Muscle of leg (tissue), 11 donors: ENCODE results near the gene DAGLA. TPM values are rescaled to one million over a fixed set of nuclear protein-coding genes. Genes with fewer than 3 reads are reported as not detected.

Experiments
- DNase-seq: peaks from one replicate; pipeline ENCODE4 v3.0.0; 2013
- H3K27ac ChIP-seq: one replicate; pipeline ENCODE4 v1.5.1; 2013; ENCODE audit warnings: mild to moderate bottlenecking, low read length, control low read depth
- H3K27me3 ChIP-seq: one replicate; pipeline ENCODE4 v1.6.1; 2013; ENCODE audit warnings: low read length; ENCODE audit not compliant: control insufficient read depth, insufficient read depth
- H3K36me3 ChIP-seq: one replicate; pipeline ENCODE4 v1.6.1; 2013; ENCODE audit warnings: low read length; ENCODE audit not compliant: control insufficient read depth, insufficient read depth
- H3K4me1 ChIP-seq: one replicate; pipeline ENCODE4 v1.6.1; 2013; ENCODE audit warnings: low read length; ENCODE audit not compliant: control insufficient read depth, insufficient read depth
- H3K4me3 ChIP-seq: one replicate; pipeline ENCODE4 v1.5.1; 2013; ENCODE audit warnings: low read length, control low read depth
- H3K9me3 ChIP-seq: replicated peaks from 2 replicates; pipeline ENCODE4 v1.6.1; 2013; ENCODE audit warnings: low read depth, low read length; ENCODE audit not compliant: control insufficient read depth
- WGBS: methylation state at CpG from one replicate; pipeline ENCODE4 v1.1.5; 2013; ENCODE audit warnings: missing lambda C conversion rate; ENCODE audit not compliant: insufficient coverage; 5-methylcytosine and 5-hydroxymethylcytosine counted together
- polyA plus RNA-seq, 8 donors: library from polyadenylated mRNA; unstranded; fragments of 120-200 nt; gene quantifications; one replicate each; pipeline versions ENCODE4 v1.2.1 to v1.2.3, GENCODE V29; 2013; ENCODE audit warnings: inconsistent platforms in 1 of 8, low replicate concordance in 1 of 8; ENCODE audit not compliant: insufficient read length in 8 of 8, insufficient read depth in 1 of 8
- total RNA-seq: library from RNA; stranded (reverse); fragments of 120-200 nt; gene quantifications from one replicate; pipeline ENCODE4 v1.2.4, GENCODE V29; 2013

Gene DAGLA
- total and polyA plus RNA-seq, 9 donors, result 2.0 to 6.4 (median 4.7) TPM

DNA sequence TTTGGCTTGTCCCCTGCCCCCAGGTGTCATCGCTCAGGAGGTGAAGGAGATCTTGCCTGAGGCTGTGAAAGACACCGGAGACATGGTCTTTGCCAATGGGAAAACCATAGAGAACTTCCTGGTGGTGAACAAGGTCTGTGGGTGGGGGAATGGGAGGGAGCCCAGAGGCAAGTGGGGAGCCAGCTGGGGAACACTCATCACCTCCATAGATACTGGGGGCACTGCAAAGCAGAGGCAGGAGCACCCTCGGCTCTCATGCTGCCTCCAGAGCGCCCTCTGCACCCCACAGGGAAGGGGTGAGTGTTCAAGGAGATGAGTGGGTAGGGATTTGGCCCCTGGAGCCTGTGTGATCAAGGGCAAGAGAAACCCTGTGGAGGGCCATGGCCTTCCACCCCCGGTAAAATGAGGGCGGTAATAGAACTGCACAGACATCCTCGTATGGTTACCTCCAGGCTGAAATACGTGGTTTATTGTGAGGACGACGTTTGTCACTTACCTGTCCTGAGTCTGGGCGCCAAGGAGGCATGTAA is 98.2 kb downstream of the DAGLA start:
- 80% methylated on average over 6 of the region's 11 CpGs for WGBS
- peaks cover 7% of the 10 kb centered on the region for H3K27me3 ChIP-seq
- H3K27ac ChIP-seq, result no peak overlapping the region

DNA sequence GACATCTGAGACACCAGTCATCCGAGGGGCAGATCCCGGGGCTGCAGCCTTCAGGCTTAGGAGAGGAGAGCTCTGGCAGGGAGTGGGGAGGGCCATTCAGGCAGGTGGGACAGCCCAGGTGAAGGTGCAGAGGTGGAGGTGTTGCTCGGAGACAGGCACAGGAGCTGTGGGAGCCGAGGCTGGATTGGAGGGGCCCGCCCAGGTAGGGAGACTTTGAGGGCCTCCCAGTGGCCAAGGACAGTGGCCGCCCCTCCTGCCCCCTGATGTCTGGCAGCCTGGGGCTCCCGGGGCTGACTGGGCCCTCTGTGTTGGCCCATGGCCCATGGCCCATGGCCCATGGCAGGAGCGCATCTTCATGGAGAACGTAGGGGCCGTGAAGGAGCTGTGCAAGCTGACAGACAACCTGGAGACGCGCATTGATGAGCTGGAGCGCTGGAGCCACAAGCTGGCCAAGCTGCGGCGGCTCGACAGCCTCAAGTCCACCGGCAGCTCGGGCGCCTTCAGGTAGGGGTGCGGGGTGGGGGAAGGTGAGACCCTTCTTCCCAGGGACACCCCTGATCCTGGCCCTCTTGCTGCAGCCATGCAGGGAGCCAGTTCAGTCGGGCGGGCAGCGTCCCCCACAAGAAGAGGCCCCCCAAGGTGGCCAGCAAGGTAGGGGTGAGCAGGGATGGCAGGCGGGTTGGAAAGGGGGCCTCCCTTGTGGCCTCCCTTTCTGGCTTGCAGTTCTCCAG is 98.9 kb downstream of the DAGLA start:
- H3K9me3 ChIP-seq, result no peaks in the 10 kb centered on the region
- WGBS, result 85% methylated on average over 22 of the region's 24 CpGs
- H3K27me3 ChIP-seq, result peaks cover 7% of the 10 kb centered on the region
- H3K27ac ChIP-seq, result no peak overlapping the region
- DNase-seq, result no peak
- peaks cover 8% of the 10 kb centered on the region for H3K36me3 ChIP-seq
- no peak overlapping the region for H3K4me3 ChIP-seq
- peaks cover 22% of the 10 kb centered on the region for H3K4me1 ChIP-seq

More for the DNA sequence above, 98.2 kb downstream of the DAGLA start:
- H3K4me1 ChIP-seq, result peaks cover 22% of the 10 kb centered on the region
- H3K4me3 ChIP-seq, result no peak overlapping the region
- no peaks in the 10 kb centered on the region for H3K9me3 ChIP-seq
- DNase-seq, result no peak
- H3K36me3 ChIP-seq, result peaks cover 2% of the 10 kb centered on the region

GRCh38 chr11:61779666-61780525 is 99.7 kb downstream of the DAGLA start:
- H3K27ac ChIP-seq, result no peak overlapping the region
- H3K4me1 ChIP-seq, result peaks cover 22% of the 10 kb centered on the region
- no peak for DNase-seq
- WGBS, result 90% methylated on average over 10 of the region's 14 CpGs
- H3K27me3 ChIP-seq, result peaks cover 7% of the 10 kb centered on the region
- H3K4me3 ChIP-seq, result no peak overlapping the region
- peaks cover 15% of the 10 kb centered on the region for H3K36me3 ChIP-seq
- H3K9me3 ChIP-seq, result no peaks in the 10 kb centered on the region

GRCh38 chr11:61780581-61781162 is 100.5 kb downstream of the DAGLA start:
- Histone ChIP-seq H3K27me3 (peaks cover 7% of the 10 kb centered on the region), H3K4me1 (peaks cover 22% of the 10 kb centered on the region), H3K36me3 (peaks cover 22% of the 10 kb centered on the region), H3K4me3 (no peak overlapping the region), H3K27ac (no peak overlapping the region), H3K9me3 (no peaks in the 10 kb centered on the region)
- no peak for DNase-seq
- 63% methylated on average over 7 of the region's 9 CpGs for WGBS

DNA sequence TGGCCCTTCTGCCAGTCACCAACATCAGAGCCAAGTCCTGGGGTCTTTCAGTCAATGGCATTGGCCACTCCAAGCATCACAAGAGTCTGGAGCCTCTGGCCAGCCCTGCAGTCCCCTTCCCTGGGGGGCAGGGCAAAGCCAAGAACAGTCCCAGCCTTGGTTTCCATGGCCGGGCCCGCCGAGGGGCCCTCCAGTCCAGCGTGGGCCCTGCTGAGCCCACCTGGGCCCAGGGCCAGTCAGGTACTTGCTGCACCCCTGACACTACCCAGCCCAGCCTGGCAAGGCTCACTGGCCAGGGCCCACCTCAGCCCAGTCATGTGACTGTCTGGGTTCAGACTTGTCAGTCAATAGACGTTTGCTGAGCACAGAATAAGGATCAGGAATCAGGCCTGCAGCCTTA is 101.4 kb downstream of the DAGLA start:
- Histone ChIP-seq H3K9me3 (no peaks in the 10 kb centered on the region), H3K4me3 (no peak overlapping the region), H3K27ac (no peak overlapping the region), H3K4me1 (peaks cover 22% of the 10 kb centered on the region), H3K27me3 (peaks cover 7% of the 10 kb centered on the region), H3K36me3 (peaks cover 31% of the 10 kb centered on the region)
- DNase-seq, result no peak
- WGBS, result 80% methylated on average over 5 of the region's 5 CpGs

- Histone ChIP-seq H3K4me1 (peaks cover 19% of the 10 kb centered on the region), H3K4me3 (no peak overlapping the region), H3K36me3 (peaks cover 38% of the 10 kb centered on the region), H3K27me3 (peaks cover 7% of the 10 kb centered on the region), H3K27ac (no peak overlapping the region), H3K9me3 (no peaks in the 10 kb centered on the region)
- DNase-seq, result no peak
- 77% methylated on average over 3 of the region's 3 CpGs for WGBS
These were observed 102.1 kb downstream of the DAGLA start for GRCh38 chr11:61782299-61782698.

- DNase-seq, result no peak
- Histone ChIP-seq H3K36me3 (peaks cover 44% of the 10 kb centered on the region), H3K4me3 (no peak overlapping the region), H3K27me3 (peaks cover 2% of the 10 kb centered on the region), H3K4me1 (peaks cover 14% of the 10 kb centered on the region), H3K9me3 (no peaks in the 10 kb centered on the region), H3K27ac (no peak overlapping the region)
- WGBS, result 81% methylated on average over 9 of the region's 11 CpGs
These were observed 102.7 kb downstream of the DAGLA start for GRCh38 chr11:61782841-61783240.

DNA sequence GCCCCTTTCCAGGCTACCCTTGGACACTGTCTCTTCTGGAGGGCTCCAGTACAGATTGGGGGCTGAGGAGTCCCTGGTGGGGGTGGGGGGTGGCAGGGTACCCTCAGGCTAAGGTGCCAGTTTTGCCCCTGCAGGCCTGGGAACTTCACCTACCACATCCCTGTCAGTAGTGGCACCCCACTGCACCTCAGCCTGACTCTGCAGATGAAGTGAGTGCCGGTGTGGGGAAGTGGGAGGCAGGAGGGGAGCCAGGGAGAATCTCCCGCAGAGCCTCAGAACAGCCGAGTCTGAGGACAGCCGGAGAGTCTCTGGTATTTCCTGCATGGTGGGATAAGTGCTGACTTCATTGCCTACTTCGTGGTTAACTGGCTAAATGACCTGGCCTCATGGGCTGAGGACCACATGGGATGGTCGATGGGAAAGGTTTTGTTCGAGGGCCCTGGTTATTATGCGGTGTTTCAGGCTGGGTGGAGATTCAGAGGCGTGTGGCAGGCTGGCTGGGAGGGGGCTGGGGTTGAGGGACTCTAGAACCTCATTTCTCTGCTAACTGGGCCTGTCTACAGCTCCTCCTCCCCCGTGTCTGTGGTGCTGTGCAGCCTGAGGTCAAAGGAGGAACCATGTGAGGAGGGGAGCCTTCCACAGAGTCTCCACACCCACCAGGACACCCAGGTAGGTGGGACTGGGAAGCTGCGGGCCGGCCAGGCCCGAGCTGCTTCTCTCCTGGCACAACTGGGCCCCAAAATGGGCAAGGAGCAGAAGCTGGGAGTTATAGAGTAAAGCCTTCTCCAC is 103.7 kb downstream of the DAGLA start:
- peaks cover 14% of the 10 kb centered on the region for H3K4me1 ChIP-seq
- no peak for DNase-seq
- peaks cover 54% of the 10 kb centered on the region for H3K36me3 ChIP-seq
- WGBS, result 49% methylated on average over 7 of the region's 13 CpGs
- H3K9me3 ChIP-seq, result no peaks in the 10 kb centered on the region
- H3K27ac ChIP-seq, result no peak overlapping the region
- no peaks in the 10 kb centered on the region for H3K27me3 ChIP-seq
- no peak overlapping the region for H3K4me3 ChIP-seq

DNA sequence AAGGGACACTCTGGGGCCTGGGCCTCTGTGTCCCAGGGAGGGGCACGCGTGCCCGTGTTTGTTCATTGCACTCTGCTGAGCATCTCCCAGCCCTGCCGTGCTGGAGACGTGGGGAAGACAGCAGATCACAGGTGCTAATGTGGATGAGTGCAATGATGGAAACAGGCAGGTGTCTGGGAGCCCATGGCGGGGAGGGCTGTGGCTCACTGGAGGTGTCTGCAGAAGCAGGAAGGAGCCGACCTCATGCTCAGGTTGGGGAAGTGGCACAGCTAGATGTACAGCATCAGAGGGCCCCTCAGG is 104.3 kb downstream of the DAGLA start:
- Histone ChIP-seq H3K27ac (no peak overlapping the region), H3K36me3 (peaks cover 59% of the 10 kb centered on the region), H3K9me3 (no peaks in the 10 kb centered on the region), H3K4me3 (no peak overlapping the region), H3K27me3 (no peaks in the 10 kb centered on the region), H3K4me1 (peaks cover 14% of the 10 kb centered on the region)
- 78% methylated on average over 6 of the region's 7 CpGs for WGBS
- no peak for DNase-seq
